PFSK-1 (cell line): ENCODE measurements around the gene ZEB2.

Experiments
- FOXP2 ChIP-seq: optimal IDR thresholded peaks from 2 replicates; pipeline ENCODE3; 2011; ENCODE audit warnings: borderline replicate concordance, control low read depth, inconsistent platforms; ENCODE audit not compliant: insufficient read depth; ENCODE audit errors: extremely low read length, extremely low read depth
- POLR2AphosphoS5 ChIP-seq: IDR thresholded peaks from 2 replicates; pipeline ENCODE4 v1.6.1; 2012; ENCODE audit warnings: low read depth, mild to moderate bottlenecking, control low read depth, low read length, moderate library complexity
- REST ChIP-seq, 2 experiments: IDR thresholded peaks; 2 replicates each; pipeline versions ENCODE4 v1.6.1 to v1.8.0; 2011 to 2012; ENCODE audit warnings: low read depth in 2 of 2, low read length in 2 of 2, control low read depth in 1 of 2, inconsistent platforms in 1 of 2, mild to moderate bottlenecking in 1 of 2, moderate library complexity in 1 of 2; ENCODE audit not compliant: insufficient read depth in 1 of 2
- SIN3A ChIP-seq: IDR thresholded peaks from 2 replicates; pipeline ENCODE4 v1.6.1; 2012; ENCODE audit warnings: mild to moderate bottlenecking, low read length, moderate library complexity, borderline replicate concordance; ENCODE audit not compliant: insufficient read depth
- TAF1 ChIP-seq: IDR thresholded peaks from 2 replicates; pipeline ENCODE4 v1.6.1; 2012; ENCODE audit warnings: low read length, control low read depth, borderline replicate concordance; ENCODE audit not compliant: insufficient read depth

ZEB2 gene

GRCh38 chr2:144480285-144480684 is 39.6 kb downstream of the ZEB2 start:
- TF ChIP-seq SIN3A (no peak), REST (IDR thresholded peaks at IDR 0.05; ENCODE audit: insufficient read depth in 1 of 2, low read depth in 2 of 2, low read length in 2 of 2) (no peak), POLR2AphosphoS5 (no peak), FOXP2 (no peak), TAF1 (no peak)

- TF ChIP-seq TAF1: no peak
- TF ChIP-seq POLR2AphosphoS5: no peak
- no peak for TF ChIP-seq REST (IDR thresholded peaks at IDR 0.05; ENCODE audit: insufficient read depth in 1 of 2, low read depth in 2 of 2, low read length in 2 of 2)
- TF ChIP-seq FOXP2: no peak
- no peak for TF ChIP-seq SIN3A
Observed at GRCh38 chr2:144479659-144480058, 40.3 kb downstream of the ZEB2 start.

- TF ChIP-seq FOXP2: no peak
- TF ChIP-seq REST (IDR thresholded peaks at IDR 0.05; ENCODE audit: insufficient read depth in 1 of 2, low read depth in 2 of 2, low read length in 2 of 2): no peak
- TF ChIP-seq POLR2AphosphoS5: no peak
- TF ChIP-seq SIN3A: no peak
- TF ChIP-seq TAF1: no peak
Observed at GRCh38 chr2:144479138-144479537, 40.8 kb downstream of the ZEB2 start.

GRCh38 chr2:144477957-144478311 is 42.0 kb downstream of the ZEB2 start:
- TF ChIP-seq POLR2AphosphoS5 (no peak), FOXP2 (no peak), SIN3A (no peak), REST (IDR thresholded peaks at IDR 0.05; ENCODE audit: insufficient read depth in 1 of 2, low read depth in 2 of 2, low read length in 2 of 2) (no peak), TAF1 (no peak)

GRCh38 chr2:144477281-144477956 is 42.5 kb downstream of the ZEB2 start:
- TF ChIP-seq FOXP2: no peak
